GM18519 (cell line): ENCODE measurements around the gene TBCB.

Source experiments
- ATAC-seq: cut with Tn5 transposase; IDR thresholded peaks from one replicate; pipeline ENCODE4 v1.9.1; 2021; ENCODE audit warnings: mild to moderate bottlenecking, moderate library complexity; ENCODE audit not compliant: unreplicated experiment, low FRiP score

The TBCB gene

DNA sequence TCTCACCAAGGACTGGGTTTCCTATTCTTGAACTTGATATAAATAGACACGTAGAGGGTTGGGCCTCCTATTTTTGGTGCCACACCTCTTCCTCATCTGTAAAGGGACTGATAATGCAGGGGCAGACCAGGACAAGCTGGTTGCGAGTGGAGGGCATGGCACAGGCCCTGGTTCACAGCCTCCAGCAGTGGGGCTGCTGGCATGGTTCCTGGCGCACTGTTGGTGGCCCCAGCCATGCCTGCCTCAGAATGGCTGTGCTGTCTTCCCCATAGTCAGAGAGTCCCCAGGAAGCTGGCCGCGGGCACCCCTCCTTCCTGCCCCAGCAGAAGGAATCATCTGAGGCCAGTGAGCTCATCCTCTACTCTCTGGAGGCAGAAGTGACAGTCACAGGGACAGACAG, 14.8 kb upstream of the TBCB start:
- no peak for ATAC-seq

DNA sequence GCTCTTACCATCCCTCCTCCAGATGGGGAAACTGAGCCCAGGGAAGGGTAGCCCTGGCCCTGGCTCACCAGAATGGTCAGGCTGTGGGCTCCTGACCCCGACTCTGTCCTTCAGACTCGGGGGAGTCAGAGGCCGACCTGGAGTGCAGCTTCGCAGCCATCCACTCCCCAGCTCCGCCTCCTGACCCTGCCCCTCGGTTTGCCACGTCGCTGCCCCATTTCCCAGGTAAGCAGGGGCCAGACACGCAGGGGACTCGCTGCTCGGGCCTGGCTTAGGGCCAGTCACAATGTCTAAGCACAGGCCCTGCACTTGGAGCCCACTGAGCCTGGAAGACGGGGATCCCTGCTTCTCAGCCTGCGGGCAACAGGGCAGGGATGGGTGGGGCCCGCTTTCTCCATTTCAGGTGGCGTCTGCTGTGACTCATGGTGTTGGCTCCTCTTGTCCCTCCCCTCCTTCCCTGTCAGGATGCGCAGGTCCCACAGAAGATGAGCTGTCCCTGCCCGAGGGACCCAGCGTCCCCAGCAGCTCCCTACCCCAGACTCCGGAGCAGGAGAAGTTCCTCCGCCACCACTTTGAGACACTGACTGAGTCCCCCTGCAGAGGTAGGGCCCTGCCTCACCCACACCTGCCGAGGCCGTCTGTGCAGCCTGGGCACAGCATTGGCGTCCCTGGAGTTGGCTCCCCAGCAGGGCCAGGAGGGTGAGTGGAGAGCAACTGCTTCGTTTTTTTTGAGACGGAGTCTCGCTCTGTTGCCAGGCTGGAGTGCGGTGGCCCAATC, 13.5 kb upstream of the TBCB start:
- no peak for ATAC-seq

DNA sequence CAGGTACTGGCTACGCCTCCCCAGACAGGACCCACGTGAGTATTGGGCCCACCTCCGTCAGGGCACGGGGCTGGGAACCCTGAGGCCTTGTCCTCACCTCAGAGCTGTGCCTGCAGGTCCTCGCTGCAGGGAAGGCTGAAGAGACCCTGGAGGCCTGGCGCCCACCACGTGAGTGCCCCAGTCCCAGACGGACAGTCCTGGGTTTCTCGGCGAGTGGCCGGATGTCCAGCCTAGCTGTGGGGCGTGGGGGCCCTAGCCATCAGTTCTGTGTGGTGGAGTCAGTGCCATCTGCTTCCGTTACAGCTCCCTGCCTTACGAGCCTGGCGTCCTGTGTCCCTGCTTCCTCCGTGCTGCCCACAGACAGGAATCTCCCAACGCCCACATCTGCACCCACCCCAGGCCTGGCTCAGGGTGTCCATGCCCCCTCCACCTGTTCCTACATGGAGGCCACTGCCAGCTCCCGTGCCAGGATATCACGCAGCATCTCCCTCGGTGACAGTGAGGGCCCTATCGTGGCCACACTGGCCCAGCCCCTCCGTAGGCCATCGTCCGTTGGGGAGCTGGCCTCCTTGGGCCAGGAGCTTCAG, 12.1 kb upstream of the TBCB start:
- ATAC-seq = no peak

DNA sequence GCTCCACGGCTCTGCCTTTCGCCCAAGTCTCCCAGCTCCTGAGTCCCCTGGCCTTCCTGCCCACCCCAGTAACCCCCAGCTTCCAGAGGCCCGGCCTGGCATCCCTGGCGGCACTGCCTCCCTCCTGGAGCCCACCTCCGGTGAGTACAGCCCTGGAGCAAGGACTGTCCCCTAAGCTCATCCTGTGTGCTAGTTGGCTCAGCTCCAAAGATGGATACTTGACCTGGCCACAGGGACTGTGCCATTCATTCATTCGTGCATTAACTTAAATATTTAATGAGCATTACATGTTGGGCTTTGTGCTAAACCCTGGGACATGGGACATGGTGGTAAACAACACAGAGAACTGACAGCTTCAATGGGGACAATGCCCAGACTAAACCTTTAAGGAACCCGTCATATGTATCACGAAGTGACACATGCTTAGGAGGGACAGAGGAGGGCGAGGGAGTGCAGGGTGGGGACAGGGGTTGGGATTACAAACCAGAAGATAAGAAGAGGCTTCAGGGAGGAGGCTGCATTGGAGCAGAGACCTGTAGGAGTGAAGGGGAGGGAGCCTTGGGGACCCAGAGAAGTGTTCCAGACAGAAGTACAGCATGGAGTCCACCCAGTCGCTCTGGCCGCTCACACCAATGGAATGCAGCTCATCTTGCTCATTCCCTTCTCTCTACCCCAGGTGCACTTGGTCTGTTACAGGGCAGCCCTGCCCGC, 11.3 kb upstream of the TBCB start:
- ATAC-seq = no peak

DNA sequence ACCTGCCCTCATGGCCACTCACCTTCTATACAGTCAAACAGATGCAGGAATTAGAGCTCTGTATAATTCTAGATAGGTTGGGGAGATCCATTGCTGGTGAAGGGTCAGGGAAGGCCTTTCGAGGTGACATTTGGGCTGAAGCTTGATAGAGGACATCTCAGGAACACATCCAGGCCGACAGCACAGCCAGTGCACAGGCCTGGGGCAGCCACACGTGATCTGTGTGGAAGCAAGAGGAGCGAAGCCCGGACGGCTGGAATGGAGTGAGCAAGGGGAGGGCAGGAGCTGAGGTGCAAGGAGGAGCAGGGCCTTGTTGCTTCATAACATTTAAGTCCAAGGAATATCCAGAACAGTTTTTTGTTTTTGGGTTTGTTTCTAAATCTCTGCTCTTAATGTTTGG, 8.8 kb upstream of the TBCB start:
- no peak for ATAC-seq

DNA sequence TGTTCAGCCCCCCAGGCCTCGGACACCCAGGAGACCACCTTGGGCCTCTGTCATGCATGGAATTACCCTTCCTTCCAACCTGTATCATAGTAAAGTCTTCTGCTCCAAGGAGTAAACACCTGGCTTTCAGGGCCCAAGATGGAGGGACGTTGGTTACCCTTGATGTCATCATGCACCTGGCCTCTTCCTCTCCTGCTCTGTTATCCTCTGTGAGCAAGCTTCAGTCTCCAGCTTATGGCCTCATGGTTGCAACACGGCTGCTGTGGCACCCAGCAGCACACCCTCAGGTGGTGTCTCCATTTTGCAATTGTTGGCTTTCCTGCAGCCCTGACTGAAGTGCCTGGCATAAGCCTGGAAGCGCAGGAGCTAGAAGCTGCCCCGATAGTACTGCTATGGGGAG, 8.3 kb upstream of the TBCB start:
- no peak for ATAC-seq

DNA sequence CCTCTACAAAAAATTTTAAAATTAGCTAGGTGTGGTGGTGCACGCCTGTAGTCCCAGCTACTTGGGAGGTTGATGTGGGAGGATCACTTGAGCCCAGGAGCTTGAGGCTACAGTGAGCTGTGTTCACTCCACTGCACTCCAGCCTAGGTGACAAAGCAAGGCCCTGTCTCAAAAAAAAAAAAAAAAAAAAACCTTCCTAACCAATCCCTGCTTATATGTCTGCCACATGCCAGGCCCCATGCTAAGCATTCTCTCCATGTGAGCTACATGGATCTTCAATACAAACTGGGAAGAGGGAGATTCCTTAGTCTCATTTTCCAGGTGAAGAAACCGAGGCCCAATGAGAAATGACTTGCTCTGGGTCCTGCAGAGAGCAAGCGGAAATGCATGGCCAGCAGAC, 6.6 kb upstream of the TBCB start:
- no peak for ATAC-seq

DNA sequence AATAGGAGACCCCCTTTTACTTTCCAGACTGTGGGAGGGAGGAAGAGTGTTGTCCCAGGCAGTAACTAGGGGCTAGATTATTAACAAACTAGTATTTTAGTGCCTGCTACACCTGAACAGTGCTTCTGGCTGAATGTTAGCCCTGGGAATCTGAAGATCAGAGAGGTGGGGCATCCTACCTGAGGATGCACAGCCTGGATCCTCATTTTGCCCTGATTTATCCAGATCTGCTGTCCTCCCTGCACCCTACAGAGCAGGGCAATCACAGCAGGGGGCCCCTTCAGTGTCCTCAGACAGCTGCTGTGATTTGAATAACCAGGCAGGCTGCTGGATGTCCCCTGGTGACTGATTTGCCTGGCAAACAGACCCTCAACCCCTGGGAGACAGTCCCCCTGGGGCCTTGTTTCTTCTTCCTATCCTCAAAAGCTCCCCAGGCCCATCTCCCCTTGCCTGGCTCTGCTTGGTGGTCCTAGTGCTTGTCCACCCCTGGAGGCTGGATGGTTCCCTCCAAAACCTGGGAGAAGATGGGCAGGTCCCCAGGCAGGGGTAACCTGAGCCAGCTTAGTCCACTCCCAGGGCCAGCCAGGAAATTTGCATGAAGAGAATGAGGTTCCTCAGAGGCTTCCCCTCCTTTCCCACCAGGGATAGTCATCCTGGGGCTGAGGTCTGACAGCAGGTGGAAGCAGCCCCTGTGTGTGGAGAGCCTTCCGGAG, 4.6 kb upstream of the TBCB start, which contains the start of gene OVOL3:
Gene OVOL3 (plus strand): TSS at position 657 of the 713 bp plus-strand sequence. CDS start 60 bp downstream, outside the sequence.
- ATAC-seq = no peak

DNA sequence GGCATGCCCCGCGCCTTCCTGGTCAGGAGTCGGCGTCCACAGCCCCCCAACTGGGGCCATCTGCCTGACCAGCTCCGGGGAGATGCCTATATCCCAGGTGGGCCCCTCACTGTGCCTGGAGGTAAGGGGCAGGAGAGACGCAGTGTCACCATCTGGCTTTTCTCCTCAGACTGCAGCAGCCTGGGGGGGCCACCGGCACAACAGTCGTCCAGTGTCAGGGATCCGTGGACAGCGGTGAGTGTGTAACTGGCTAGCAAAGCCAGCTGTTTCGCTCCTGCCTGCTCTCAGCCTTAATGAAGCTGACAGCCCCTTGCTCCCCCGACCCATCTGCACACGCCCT, 4.1 kb upstream of the TBCB start:
- ATAC-seq = no peak

DNA sequence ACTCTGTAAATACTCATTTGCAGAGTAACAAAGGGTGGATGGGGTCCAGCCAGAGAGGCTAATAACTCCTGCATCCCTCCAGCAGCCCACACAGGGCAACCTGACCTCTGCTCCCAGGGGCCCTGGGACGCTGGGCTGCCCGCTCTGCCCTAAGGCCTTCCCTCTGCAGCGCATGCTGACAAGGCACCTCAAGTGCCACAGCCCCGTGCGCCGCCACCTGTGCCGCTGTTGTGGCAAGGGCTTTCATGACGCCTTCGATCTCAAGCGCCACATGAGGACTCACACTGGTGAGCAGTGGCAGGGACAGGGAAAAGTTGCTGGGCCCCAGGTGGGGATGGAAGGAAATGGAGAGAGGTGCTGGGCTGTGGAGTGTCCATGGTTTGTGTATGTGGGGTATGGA, 2.6 kb upstream of the TBCB start:
- ATAC-seq = no peak

DNA sequence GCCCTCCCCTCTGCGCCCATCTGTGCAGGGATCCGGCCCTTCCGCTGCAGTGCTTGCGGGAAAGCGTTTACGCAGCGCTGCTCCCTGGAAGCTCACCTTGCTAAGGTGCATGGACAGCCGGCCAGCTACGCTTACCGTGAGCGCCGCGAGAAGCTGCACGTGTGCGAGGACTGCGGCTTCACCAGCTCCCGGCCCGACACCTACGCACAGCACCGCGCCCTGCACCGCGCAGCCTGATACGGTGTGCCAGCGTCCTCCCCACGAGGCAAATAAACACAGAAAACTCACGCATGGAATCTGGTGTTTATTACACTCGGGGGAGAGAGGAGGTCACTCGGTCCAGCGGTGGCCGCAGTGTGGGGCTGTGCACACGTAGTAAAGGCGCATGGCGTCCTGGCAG, 1.8 kb upstream of the TBCB start:
- ATAC-seq = no peak

DNA sequence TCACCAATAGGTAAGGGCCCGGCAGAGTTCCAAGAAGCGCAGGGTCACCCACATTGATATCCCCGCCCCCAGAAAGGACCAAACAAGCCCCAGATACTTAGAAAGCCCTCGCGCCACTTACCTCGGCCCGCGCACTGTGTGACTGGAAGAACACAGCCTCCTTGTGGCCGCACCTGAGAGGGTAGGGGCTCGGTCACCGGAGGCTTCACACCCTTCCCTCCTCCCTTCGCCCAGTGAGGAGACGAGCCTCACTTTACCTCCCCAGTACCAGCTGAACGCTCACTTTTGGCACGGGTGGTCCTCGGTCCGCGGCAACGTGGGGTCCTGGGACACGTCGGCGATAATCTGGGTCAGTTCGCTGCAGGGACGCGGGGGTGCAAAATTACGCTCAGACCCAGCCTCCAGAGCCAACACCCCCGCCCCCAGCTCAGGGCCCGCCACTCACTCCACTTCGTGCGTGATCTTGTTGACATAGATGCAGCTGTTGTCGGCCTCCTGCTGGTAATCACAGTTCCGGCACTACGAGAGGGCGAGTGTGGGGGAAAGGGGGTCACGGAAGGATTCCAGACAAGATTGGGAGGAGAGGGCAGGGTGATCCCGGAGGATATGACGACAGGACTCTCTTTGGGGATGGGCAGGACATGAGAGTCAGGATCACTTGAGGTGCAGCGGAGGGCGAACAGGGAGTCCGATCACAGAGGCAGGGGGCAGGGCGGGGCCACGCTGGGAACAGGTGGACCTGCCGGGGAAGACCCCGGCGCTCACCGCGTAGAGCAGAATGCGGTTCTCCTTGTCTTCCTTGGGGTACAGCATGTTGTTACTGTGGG, 1.2 kb upstream of the TBCB start:
- no peak for ATAC-seq

DNA sequence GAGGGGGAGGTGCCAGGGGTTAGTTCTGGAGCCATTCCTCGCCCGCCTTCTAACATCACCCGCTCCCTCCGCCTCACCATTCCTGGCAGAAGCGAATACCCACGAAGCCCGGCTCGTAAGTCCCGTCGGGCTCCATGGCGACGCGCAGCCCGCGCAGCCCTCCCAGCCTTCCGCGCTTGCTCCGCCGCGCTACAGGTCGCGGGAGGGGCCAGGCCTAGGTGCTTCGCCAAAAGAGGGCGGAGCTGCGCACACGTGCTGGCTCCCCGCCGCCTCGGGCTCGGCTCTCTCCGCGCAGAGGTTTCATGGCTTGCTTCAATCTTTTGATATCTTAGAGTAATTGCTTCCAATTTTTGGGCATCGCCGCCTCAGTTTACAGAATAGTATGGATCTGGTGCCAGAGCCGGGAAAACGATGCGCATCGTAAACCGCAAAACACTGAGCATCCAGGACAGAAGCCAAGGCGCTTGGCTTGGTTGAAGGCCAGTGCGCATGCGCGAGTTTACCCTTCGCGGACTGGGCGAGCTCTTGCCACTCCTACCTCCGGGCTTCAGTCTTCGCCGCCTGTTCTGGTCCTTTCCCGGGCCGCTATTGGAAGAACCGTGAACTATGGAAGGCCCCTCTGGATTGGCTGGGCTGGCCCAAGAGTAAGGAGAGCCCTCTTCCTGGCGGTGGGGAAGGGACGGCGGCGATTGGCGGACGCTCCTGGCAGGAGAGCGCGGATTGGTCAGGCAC, 381 bp upstream of the TBCB start, which contains the start of gene POLR2I:
Gene POLR2I (minus strand): TSS at position 155 of the 732 bp plus-strand sequence. CDS start 19 bp downstream, at position 136.
- ATAC-seq = peak; percentile 71

DNA sequence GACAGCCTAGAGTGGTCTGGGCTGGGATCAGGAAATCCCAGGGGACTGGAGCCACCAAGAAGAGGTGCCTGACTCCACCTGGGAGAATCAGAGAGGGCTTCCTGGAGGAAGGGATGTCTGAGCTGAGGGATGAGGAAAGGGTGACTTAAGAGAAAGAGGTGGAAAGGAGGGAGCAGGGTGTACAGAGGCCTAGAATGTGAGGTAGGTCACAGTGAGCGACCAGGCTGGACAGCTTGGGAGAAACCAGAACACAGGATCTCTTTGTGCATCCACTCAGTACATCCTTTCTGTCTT, 1.0 kb downstream of the TBCB start:
- no peak for ATAC-seq

DNA sequence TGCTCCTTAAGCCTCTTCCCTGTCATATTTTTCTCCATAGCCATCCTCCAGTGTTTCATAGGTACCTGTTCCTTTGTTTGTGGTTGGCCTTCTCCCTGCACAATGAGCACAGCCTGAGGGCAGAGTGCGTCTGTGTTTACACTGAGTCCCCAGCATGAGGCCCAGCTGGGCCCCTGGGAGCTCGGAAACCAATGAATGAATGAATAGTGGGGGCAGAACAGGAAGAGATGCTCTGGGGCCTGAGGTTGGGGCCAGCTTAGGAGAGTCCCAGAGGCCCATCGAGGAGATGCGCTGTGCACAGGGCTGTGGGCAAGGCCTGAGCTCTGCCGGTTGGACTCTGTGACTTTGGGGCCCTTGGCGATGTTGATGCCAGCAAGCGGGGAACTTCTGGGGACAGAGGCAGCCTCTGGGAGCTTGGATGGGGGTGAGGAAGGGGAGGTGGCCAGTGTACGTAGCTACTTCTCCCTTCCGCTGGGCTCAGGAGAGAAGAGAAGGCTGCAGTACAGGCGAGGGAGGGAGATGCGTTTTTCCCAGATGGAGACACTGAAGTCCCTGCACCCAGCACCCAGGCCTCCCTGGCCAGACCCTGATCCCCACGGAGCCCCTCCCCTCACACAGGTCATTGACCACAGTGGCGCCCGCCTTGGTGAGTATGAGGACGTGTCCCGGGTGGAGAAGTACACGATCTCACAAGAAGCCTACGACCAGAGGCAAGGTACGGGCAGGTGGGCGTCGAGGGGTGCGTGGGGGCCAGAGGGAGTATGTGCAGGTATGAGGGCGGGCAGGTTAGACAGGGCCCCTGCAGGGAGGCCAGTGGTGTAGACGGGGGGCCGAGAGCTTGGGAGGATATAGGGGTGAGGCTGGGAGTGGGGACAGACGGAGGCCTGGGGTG, 5.1 kb downstream of the TBCB start:
- ATAC-seq = no peak

DNA sequence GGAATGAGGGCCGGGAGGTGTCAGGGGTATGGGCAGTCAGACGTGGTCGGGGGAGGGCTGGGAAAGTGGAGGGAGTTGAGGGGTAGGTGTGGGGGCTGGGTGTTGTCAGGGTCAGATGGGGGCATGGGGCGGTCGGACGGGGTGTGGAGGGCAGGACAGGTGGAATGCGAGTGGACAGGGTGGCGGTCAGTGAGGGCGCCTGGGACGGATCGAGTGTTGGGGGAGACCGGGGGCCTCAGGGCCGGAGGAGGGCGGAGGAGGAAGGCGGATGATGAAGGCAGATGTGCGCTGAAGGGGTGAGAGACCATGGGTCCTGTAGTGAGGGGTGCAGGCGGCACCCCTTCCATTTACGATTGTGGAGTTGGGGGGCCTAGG, 5.7 kb downstream of the TBCB start:
- no peak for ATAC-seq

DNA sequence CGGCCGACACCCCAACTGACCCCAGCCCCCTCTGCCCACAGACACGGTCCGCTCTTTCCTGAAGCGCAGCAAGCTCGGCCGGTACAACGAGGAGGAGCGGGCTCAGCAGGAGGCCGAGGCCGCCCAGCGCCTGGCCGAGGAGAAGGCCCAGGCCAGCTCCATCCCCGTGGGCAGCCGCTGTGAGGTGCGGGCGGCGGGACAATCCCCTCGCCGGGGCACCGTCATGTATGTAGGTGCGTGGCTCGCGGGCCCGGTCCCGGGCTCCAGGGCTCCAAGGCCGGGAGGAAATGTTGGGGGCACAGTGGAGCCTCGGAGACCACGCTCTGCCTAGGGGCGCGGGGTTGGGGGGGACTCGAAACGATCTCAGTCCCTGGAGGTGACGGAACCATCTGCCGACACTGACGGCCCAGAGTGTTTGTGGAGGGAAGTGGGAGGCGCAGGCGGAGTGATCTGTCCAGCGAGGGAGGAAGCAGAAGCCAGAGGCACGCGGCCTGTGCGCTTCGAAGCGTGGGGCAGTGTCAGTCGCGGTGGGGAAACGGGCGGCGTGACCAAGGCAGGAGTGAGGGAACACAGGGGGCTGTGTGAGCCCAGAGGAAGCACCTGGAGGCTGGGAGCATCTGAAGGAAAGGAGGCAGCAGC, 6.3 kb downstream of the TBCB start:
- no peak for ATAC-seq

DNA sequence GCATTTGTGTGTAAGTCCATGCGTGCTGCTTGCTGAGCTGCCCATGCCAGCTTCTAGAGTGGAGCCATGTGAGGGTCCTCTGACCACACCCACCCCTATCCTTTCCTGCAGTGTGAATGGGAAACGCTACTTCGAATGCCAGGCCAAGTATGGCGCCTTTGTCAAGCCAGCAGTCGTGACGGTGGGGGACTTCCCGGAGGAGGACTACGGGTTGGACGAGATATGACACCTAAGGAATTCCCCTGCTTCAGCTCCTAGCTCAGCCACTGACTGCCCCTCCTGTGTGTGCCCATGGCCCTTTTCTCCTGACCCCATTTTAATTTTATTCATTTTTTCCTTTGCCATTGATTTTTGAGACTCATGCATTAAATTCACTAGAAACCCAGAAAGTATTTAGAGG, 10.3 kb downstream of the TBCB start:
- no peak for ATAC-seq
